GM18507 (cell line): ENCODE measurements around the gene LRRC7.

ENCODE experiments used
- DNase-seq: peaks from one replicate; pipeline ENCODE4 v3.0.0; 2011; ENCODE audit warnings: low read depth; ENCODE audit not compliant: insufficient read length; ENCODE audit errors: extremely low spot score
- FAIRE-seq: peaks from 2 replicates; lab custom pipeline; 2011; peaks lifted over from hg19 to GRCh38; lab: Jason Lieb, UNC

The LRRC7 gene

DNA sequence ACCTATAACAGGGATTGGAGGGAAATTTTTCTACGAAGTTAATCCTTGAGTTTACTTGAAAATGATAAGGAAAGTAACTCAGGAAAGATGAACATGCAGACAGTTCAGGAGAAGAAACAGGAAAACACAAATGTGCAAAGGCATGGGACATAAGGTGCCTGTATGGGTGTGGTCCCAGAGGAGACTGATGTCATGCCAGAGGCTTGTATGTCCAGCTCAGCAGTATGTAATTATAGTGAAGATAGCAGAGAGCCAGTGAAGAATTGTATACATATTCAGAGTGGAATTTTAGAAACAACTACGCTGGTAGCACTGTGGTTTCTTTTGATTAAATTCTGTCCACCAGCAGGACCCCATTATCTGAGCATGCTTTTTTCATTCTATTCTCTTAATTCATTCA, 179.5 kb downstream of the LRRC7 start:
- DNase-seq (no peak), FAIRE-seq (no peak)

DNA sequence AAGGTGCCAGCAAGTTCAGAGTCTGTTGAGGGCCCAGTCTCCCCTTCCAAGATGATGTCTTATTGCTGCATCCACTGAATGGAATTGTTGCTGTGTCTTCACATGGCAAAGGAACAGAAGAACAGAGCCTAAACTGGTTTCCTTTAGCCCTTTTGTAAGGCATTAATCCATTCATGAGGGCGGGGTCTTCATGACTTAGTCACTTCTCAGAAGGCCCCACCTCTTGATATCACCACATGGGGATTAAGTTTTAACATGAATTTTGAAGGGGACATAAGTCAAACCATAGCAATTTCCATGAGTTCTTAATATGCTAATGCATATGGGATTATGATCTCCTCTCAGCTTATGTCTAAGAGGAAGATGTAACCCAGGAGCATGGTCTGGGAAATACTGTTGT, 182.9 kb downstream of the LRRC7 start:
- FAIRE-seq (no peak), DNase-seq (no peak)

DNA sequence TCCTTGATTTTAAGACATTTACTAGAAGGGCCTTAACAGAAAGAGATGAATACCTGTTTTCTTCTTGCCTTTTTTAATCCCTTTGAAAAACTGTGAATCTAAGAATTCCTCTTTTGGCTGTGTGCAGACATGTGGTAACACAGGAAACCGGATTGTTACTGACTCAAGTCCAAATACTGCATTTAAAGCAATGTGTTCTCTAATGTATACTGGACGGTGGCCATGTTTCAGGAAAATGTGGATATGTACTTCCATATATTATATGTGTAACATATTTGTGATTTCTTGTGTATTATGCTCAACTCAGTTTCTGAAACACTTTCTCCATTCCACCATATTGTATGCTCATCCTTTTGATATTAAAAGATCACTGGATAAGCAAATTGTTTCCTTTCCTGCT, 185.1 kb downstream of the LRRC7 start:
- FAIRE-seq (no peak), DNase-seq (no peak)

DNA sequence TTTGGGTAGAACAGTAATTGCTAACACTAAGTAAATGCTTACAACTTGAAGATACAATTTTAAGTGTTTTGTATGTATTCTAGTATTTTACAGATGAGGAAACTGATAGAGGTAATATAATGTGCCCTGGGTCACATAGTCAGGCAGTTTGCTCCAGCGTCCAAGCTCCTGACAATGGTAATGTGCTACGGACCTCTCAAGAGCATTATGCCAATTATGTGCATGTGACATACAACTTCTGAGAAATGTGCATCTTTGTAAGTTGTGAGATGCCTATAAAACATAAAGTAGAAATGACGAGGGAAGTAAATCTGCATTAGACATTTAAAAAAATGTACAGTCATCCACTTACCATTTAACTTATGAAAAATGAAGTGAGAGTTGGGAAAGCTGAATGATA, 186.8 kb downstream of the LRRC7 start:
- DNase-seq (no peak), FAIRE-seq (no peak)

DNA sequence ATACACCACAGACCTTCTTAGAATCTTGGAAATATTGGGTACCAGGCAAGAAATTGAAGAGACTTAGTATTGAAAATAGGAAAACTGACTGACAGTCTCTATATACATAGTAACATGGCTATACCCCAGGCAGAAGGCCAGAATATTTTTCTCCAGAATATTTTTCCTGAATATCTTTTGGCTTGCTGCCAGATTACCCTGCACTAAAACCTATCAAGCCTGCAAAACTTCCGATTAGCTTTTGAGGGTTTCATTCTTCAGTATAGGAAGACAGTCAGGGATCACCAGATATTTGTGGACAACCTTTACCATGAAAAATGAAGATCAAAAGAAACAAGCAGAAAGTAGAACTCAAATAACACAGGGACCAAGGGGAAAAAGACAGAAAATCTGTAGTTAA, 187.9 kb downstream of the LRRC7 start:
- DNase-seq: no peak
- FAIRE-seq: no peak

DNA sequence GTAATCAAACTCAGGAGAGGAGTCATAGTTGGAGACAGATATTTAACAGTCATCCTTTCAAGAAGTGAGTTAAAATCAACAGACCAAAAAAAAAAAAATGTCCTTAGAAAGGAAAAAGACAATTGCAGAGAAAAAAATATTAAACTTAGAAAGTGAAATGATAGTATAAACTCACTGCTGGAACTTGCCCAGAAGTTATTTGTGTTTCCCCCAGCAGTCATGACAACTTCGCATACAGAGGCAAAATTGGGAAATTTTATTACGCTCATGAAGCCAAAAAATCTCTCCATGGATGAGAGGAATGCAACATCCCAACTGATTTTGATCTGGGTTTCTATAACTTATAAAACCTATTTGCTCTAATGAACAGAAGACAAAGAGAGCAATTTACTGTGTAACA, 198.2 kb downstream of the LRRC7 start:
- DNase-seq (no peak), FAIRE-seq (no peak)

DNA sequence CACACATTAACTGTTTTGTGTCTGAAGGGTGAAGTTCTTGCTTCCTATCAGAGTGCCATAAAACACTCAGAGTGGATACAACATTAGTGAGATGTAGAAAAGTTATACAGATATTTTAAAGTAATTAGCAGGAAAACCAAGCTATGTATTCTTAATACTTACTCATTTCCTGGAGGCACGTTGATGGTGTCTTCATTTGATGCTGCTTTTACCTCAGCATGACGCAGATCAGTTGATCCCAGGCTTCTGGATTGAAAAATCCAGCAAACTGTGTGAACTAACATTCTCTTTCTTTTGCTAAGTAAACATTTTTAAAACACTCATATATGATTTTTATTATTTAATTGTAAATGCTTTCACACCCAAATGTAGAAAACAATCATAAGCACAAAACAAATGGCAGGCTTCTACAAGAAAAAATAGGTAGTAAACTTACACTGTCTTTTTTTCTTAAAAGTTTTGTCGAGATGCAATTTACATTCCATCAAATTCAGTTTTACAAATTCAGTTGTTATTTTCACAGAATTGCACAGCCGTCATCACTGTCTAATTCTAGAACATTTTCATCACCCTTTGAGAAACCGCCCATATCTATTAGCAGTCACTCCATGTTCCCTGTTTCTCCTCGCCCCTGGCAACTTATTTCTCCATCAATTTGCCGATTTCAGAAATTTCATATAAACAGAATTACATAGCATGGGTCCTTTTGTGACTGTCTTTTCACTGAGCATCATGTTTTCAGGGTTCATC, 198.9 kb downstream of the LRRC7 start:
- FAIRE-seq (no peak), DNase-seq (no peak)

DNA sequence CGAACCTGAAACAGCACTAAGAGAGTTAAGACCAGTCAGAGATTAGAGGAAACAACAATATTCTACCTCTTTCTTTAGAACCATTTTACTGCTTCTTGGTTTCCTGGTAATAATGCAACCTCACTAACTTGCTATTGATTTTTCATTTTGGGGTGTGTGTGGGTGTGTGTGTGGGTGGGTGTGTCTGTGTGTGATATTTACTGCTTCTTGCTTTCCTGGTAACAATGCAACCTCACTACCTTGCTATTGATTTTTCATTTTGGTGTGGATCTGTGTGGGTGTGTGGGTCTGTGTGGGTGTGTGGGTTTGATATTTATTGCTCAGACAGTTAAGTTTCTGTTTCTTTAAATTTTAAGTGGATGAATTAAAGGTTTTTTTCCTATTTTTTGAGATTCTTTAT, 208.8 kb downstream of the LRRC7 start:
- FAIRE-seq (no peak), DNase-seq (no peak)

DNA sequence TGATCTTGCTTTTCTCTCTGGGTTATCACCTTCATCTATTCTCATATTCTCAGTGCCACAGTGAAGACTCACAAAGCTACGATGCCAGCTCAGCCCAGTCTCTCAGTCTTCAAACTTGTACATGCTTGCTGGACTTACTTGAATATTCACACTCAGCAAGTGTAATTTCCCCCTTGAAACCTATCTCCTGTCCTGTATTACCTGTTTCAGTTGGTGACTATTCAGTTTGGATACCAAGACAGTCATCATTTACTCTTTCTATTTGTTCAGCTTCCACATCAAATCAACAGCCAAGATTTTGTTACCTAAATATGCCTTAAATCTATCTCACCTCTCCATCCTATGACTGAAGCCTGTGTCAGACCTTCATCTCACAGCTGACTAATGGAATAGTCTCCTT, 209.7 kb downstream of the LRRC7 start:
- DNase-seq: no peak
- FAIRE-seq: no peak

DNA sequence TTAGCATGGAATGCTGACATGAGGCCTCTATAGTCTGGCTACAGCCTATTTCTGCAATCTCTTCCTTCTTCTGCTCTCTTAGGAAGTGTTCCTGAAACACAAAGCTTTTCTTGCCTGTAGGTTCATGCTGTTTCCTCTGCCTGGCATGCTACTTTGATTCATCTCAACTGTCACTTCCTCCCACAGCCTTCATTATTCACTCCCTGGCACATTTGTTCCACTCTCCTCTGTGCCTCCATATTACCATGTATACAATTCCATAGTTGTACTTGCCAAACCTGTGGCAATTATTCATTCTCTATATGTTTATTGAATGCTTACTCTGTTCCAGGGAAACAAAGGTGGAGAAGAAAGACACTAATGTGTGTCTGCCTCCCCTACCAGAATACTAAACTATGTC, 210.2 kb downstream of the LRRC7 start:
- DNase-seq (no peak), FAIRE-seq (no peak)

DNA sequence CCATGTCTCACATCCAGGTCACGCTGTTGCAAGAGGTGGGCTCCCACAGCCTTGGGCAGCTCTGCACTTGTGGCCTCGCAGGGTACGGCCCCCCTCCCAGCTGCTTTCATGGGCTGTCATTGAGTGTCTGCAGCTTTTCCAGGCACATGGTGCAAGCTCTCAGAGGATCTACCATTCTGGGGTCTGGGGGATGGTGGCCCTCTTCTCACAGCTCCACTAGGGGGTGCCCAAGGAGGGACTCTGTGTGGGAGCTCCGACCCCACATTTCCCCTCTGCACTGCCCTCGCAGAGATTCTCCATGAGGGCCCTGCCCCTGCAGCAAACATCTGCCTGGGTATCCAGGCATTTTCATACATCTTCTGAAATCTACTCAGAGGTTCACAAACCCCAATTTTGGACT, 219.4 kb downstream of the LRRC7 start:
- DNase-seq: no peak

DNA sequence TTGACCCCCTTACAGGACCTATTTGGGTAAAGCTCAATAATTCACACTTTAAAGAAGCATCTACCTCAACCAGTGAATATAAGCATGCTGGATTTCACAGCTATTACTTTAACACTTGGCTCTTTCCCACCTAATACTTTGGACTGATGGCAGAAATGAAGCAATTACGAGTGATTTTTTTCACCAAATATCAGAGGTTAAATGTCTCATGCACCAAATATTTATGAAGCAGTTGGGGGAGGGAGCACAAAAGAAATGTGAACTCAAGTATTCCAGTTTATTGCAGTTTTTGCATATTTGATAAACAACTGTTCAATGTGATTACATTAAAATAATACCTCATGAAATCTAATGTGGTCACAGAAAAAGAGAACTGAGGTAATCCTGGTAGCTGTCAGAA, 223.6 kb downstream of the LRRC7 start:
- FAIRE-seq (no peak), DNase-seq (no peak)

More for the DNA sequence above, 219.4 kb downstream of the LRRC7 start:
- no peak for FAIRE-seq

DNA sequence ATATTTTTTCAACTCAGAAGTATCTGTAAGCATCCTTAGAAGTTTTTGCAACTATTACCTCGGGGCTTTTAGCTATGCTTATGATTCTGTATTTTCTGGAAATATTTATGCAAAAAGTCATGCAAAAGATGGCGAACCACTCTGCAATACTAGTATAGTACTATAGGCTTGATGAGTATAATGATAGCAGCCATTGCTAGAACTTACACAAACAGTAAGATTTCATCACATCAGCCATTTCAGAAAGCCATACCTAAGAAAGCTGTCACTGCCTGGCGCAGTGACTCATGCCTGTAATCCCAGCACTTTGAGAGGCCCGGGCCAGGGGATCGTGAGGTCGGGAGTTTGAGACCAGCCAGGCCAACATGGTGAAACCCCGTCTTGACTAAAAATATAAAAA, 227.1 kb downstream of the LRRC7 start:
- no peak for FAIRE-seq
- DNase-seq: no peak

DNA sequence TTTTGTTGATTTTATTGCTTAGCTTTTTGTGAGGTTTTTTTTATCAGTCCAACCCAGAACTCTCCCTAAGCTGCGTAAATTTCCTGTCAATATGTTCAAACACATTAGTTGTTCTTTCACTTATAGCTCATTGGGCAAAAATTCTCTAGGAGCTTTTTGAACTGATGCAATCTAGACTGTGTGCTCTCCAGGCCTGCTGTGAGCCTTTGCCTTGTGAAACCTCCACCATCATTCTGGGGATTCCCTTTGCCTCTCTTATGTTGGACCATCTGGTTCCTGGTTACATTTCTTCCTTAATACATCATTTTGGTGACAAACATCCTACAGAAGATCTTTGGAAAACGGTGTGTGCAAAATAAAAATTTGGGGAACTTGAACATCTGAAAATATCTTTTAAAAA, 247.2 kb downstream of the LRRC7 start:
- no peak for DNase-seq
- FAIRE-seq: no peak

DNA sequence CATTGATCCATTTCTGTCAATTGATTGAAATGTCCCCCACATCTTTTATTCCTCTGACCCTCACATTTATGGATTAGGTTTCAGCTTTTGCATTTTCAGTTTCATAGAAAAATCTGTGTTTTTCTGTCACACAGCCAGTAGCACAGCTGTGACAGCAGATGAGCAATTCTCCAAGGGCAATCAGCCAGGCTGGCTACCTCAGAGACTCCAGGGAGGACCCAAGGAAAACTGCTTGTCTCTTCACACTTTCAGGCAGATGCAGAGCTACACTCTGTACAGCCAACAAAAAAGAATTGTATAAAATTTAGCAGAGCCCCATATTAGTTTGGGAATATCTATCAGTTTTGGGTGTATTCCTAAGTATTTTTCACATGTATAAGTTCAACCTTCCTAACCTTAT, 257.2 kb downstream of the LRRC7 start:
- FAIRE-seq (no peak), DNase-seq (no peak)

DNA sequence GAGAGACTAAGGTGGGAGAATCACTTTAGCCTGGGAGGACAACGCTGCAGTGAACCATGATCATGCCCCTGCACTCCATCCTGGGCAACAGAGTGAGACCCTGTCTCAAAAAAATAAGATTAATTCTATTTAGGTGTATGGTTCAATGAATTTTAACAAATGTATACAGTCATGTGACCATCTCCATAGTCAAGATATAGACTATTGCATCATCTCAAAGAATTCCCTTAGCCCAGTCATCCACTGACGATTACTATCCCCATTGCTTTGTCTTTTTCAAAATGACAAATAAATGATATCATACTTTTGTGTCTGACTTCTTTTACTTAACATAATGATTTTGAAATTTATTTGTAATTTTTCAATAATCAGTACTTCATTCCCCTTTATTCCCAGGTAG, 260.0 kb downstream of the LRRC7 start:
- no peak for FAIRE-seq

DNA sequence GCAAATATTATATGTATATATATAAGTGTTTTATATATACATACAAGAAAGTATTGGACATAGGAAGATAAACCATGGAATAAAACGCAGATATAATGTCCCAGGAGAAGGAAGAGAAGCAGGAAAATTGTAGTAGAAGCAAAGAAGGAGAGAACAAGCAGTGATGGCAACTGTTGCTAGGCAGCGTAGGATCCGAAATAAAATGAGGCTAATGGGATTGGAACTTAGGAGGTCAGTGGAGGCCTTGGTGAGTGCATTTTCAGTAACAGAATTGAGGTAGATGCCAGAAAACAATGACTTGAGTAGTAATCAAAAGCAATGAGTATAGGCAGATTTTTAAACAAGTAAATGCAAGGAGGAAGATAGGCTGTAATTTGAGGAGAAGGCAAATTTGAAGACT, 265.8 kb downstream of the LRRC7 start:
- FAIRE-seq (no peak), DNase-seq (no peak)

More for the DNA sequence above, 260.0 kb downstream of the LRRC7 start:
- DNase-seq: no peak

DNA sequence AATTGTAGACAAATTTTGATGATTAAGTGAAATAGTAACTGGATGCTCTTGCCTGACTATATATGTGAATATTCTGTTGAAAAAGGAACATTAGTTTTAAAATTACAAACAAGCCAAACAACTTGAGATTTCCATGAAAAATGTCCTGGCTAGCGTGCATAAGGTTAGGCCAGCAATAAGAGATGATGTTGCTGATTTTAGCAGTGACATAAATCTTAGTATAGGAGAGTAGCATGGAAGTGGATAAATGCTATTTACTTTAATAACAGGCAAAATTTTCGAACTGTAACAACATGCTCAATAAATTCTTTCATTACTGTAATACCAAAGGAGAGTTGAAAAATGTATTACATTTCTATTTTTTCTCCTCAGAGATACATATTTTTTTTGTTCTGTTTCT, 266.6 kb downstream of the LRRC7 start:
- FAIRE-seq (no peak), DNase-seq (no peak)

DNA sequence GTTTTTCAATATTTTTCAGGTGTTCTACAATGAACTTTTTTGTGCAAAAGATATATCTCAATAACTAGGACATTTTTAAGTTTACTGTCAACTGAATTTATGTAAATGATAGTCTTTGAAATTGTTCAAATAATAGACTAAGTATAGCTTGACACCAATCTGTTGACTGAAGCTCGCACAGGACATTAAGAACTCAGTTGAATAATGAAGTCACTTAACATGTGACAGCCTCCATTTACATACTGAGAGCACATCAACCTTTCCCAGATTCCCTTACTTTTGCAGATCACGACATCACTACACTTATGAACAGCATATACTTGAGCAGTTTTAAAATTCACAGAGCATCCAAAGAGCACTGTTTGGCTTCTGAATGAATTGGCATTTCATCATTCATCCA, 268.2 kb downstream of the LRRC7 start:
- DNase-seq (no peak), FAIRE-seq (no peak)

DNA sequence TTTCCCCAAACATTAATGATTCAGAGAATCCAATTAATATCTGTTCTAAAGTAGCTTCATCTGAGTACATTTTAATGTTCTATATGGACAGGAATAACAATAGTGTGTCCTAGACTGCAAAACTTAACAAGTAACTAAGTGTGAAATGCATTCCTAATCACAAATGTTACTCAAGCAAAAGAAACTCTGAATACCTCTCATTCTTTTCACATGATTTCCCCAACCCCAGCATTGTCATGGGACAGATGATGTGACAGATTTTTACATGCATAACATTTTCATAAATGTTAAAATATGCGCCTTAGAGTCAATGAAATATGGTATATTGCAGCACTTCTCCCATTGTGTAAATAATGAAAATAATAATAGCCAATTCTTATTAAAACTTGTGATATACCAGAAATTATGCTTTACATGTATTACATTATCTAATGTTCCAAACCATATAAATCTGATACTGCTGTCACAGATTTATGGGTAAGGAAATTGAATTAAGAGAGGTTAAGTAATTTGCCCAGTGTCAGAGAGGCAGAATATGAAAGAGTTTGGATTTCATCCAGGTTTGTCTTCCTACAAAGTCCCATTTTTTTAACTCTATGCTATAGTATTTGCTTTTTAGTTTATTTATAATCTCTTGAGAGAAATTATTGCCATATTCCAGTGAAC, 269.4 kb downstream of the LRRC7 start:
- DNase-seq (no peak), FAIRE-seq (no peak)

DNA sequence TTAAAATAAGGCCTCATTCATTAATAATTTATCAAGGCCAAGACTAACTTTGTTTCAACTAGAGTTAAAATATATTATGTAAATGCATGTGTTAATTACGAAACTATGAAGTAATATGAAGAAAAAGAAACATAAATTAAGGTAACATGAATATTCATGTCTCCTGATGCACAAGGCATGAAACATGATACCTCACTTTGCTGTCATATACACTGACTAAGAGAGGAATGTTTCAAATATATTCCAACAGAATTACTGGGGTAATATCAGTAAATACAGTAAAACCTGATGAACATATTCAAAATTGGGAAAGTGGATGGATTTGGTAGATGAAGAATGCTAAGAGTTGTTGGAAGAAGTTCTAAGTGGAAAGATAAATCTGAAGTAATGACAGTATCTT, 274.6 kb downstream of the LRRC7 start:
- FAIRE-seq (no peak), DNase-seq (no peak)
